Liver (tissue), 9 donors: Measurements from ENCODE around the gene TANGO6. TPM values are rescaled to one million over a fixed set of nuclear protein-coding genes. Genes with fewer than 3 reads are reported as not detected.

Experiments used
- DNase-seq: peaks from one replicate; pipeline ENCODE4 v3.0.0-alpha.2; 2017; ENCODE audit warnings: low spot score
- H3K27ac ChIP-seq, 2 donors: one replicate each; pipeline ENCODE4 v1.7.0; 2013; ENCODE audit warnings: inconsistent platforms in 2 of 2, low read length in 2 of 2, control low read depth in 1 of 2, low read depth in 1 of 2, mild to moderate bottlenecking in 1 of 2
- H3K27me3 ChIP-seq, 4 donors: one replicate each; pipeline versions ENCODE4 v1.6.1 to v1.7.0; 2013; ENCODE audit warnings: low read length in 3 of 4, inconsistent platforms in 1 of 4, mild to moderate bottlenecking in 1 of 4, moderate library complexity in 1 of 4; ENCODE audit not compliant: control insufficient read depth in 4 of 4, insufficient read depth in 4 of 4
- H3K36me3 ChIP-seq, 4 donors: one replicate each; pipeline versions ENCODE4 v1.6.1 to v1.7.0; 2013; ENCODE audit warnings: low read length in 3 of 4, mild to moderate bottlenecking in 3 of 4, low read depth in 1 of 4, moderate library complexity in 1 of 4; ENCODE audit not compliant: control insufficient read depth in 4 of 4, insufficient read depth in 3 of 4
- H3K4me1 ChIP-seq, 4 donors: one replicate each; pipeline versions ENCODE4 v1.6.1 to v1.7.0; 2013; ENCODE audit warnings: low read length in 3 of 4, mild to moderate bottlenecking in 3 of 4, moderate library complexity in 1 of 4; ENCODE audit not compliant: control insufficient read depth in 4 of 4, insufficient read depth in 4 of 4
- H3K4me3 ChIP-seq, 3 donors: one replicate each; pipeline versions ENCODE4 v1.6.1 to v1.7.0; 2013; ENCODE audit warnings: low read length in 3 of 3, control low read depth in 1 of 3, low read depth in 1 of 3, mild to moderate bottlenecking in 1 of 3
- H3K9ac ChIP-seq, 2 donors: one replicate each; pipeline ENCODE4 v1.7.0; 2013; ENCODE audit warnings: low read length in 2 of 2, mild to moderate bottlenecking in 2 of 2, moderate library complexity in 2 of 2, control low read depth in 1 of 2, low read depth in 1 of 2
- H3K9me3 ChIP-seq, 4 donors: one replicate each; pipeline versions ENCODE4 v1.6.1 to v1.7.0; 2013; ENCODE audit warnings: low read length in 3 of 4; ENCODE audit not compliant: control insufficient read depth in 4 of 4
- EGR1 ChIP-seq, 2 donors: IDR thresholded peaks; 2 replicates each; pipeline ENCODE4 v1.6.1; 2016 to 2018; ENCODE audit warnings: antibody characterized with exemption in 2 of 2, low read depth in 2 of 2
- FOXA1 ChIP-seq: IDR thresholded peaks from 2 replicates; pipeline ENCODE4 v1.6.1; 2016; ENCODE audit warnings: antibody characterized with exemption
- HNF4A ChIP-seq, 2 donors: conservative IDR thresholded peaks; 2 replicates each; pipeline ENCODE4 v1.6.1; 2016; ENCODE audit warnings: antibody characterized with exemption in 2 of 2, mild to moderate bottlenecking in 2 of 2
- HNF4G ChIP-seq: IDR thresholded peaks from 2 replicates; pipeline ENCODE4 v1.6.1; 2016; ENCODE audit warnings: antibody characterized with exemption
- RAD21 ChIP-seq, 2 donors: IDR thresholded peaks; 2 replicates each; pipeline ENCODE4 v1.6.1; 2016; ENCODE audit warnings: antibody characterized with exemption in 2 of 2, mild to moderate bottlenecking in 2 of 2
- RXRA ChIP-seq, 2 donors: IDR thresholded peaks; 2 replicates each; pipeline ENCODE4 v1.6.1; 2017 to 2018; ENCODE audit warnings: antibody characterized with exemption in 2 of 2, mild to moderate bottlenecking in 1 of 2
- SP1 ChIP-seq: IDR thresholded peaks from 2 replicates; pipeline ENCODE4 v1.6.1; 2018; ENCODE audit warnings: antibody characterized with exemption, mild to moderate bottlenecking
- TAF1 ChIP-seq: conservative IDR thresholded peaks from 2 replicates; pipeline ENCODE4 v1.6.1; 2016; ENCODE audit warnings: antibody characterized with exemption, mild to moderate bottlenecking
- YY1 ChIP-seq: IDR thresholded peaks from 2 replicates; pipeline ENCODE4 v1.6.1; 2016; ENCODE audit warnings: antibody characterized with exemption, mild to moderate bottlenecking
- WGBS: extraction: QIAGEN DNeasy Blood & Tissue Kit; methylation state at CpG from one replicate; pipeline ENCODE4 v1.1.7; 2013; 5-methylcytosine and 5-hydroxymethylcytosine counted together
- polyA plus RNA-seq, 2 donors: library from polyadenylated mRNA; stranded (reverse) in 1 of 2; unstranded in 1 of 2; fragments of 200-250 nt in 1 of 2; fragments of >200 nt in 1 of 2; fragmentation: Nextera tagmentation in 1 of 2; extraction: Ambion mirVana in 1 of 2; gene quantifications; one replicate each; pipeline versions ENCODE4 v1.2.1 to v1.2.3, GENCODE V29; 2013 to 2015
- total RNA-seq, 2 donors: library from RNA; depleted of rRNA; stranded (reverse); fragments of >200 nt; gene quantifications; one replicate each; pipeline ENCODE4 v1.2.3, GENCODE V29; 2014
- TF ChIP-seq, protein P1 (sequence below): IDR thresholded peaks from 2 replicates; pipeline ENCODE4 v1.6.1; 2016; ENCODE audit warnings: antibody characterized with exemption
- TF ChIP-seq, protein P2 (sequence below): IDR thresholded peaks from 2 replicates; pipeline ENCODE4 v1.6.1; 2016; ENCODE audit warnings: antibody characterized with exemption, mild to moderate bottlenecking
- donor health status: healthy.
- donor health status: healthy.
- donor health status: healthy.
- donor health status: healthy.
- donor health status: healthy.

TANGO6 gene
- total and polyA plus RNA-seq, 4 donors: 6.8 to 40.6 (median 10.5) TPM

DNA sequence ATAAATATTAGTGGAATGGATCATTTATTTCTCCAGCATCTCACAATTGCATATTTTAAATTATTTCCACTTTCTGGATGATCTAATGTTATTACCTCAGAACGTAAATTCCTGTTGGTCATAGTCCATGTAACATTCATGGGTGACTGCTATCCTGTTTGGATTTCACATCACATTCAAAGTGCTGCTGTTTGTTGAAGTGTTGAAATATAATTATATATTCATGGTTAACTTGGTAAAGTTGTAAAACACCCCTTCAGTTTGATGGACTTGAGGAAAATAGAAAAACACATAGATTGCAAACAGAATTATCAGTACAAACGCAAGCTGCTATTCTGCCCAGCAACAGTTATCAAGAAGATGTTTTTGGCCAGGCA, 59.6 kb downstream of the TANGO6 start:
- Histone ChIP-seq H3K27ac (peak overlapping the region; percentile 21 to 82), H3K36me3 (peaks cover 0 to 2% (median 0%) of the 10 kb centered on the region in 4 donors), H3K27me3 (no peaks in the 10 kb centered on the region), H3K9me3 (no peaks in the 10 kb centered on the region), H3K9ac (no peak overlapping the region), H3K4me3 (no peak overlapping the region), H3K4me1 (peaks cover 8 to 46% (median 39%) of the 10 kb centered on the region in 4 donors)
- DNase-seq: no peak
- TF ChIP-seq, protein P1, sequence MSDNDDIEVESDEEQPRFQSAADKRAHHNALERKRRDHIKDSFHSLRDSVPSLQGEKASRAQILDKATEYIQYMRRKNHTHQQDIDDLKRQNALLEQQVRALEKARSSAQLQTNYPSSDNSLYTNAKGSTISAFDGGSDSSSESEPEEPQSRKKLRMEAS: no peak
- TF ChIP-seq FOXA1 (no peak), HNF4A (conservative IDR thresholded peaks at IDR 0.05) (peak in 1 of 2 donors; percentile 29)
- 40% methylated on average over 2 of the region's 2 CpGs for WGBS

DNA sequence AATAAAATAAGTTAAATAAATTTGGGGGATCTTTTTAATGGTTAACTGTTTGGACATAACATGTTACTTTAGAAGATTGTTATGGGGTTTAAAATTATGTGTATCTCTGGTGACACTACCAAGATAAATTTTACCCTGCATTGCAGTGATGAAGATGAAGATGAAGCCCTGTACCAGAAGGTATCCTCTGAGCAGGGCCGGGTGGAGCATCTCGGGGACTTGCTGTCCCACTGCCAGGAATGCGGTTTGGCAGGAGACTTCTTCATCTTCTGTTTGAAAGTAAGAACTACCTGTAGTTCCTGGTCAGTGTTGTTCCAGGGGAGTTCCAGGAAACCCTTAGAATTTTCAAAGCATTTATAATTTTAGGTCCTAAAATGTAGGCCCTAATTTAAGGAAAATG, 64.0 kb downstream of the TANGO6 start:
- Histone ChIP-seq H3K4me1 (peaks cover 6 to 37% (median 21%) of the 10 kb centered on the region in 4 donors), H3K9ac (no peak overlapping the region), H3K27me3 (no peaks in the 10 kb centered on the region), H3K4me3 (no peak overlapping the region), H3K36me3 (peaks cover 0 to 2% (median 0%) of the 10 kb centered on the region in 4 donors), H3K27ac (no peak overlapping the region), H3K9me3 (no peaks in the 10 kb centered on the region)
- no peak for TF ChIP-seq SP1
- no peak for TF ChIP-seq RAD21 (IDR thresholded peaks at IDR 0.05)
- no peak for TF ChIP-seq RXRA (IDR thresholded peaks at IDR 0.05)
- TF ChIP-seq HNF4G: no peak
- no peak for DNase-seq
- 91% methylated on average over 3 of the region's 3 CpGs for WGBS

DNA sequence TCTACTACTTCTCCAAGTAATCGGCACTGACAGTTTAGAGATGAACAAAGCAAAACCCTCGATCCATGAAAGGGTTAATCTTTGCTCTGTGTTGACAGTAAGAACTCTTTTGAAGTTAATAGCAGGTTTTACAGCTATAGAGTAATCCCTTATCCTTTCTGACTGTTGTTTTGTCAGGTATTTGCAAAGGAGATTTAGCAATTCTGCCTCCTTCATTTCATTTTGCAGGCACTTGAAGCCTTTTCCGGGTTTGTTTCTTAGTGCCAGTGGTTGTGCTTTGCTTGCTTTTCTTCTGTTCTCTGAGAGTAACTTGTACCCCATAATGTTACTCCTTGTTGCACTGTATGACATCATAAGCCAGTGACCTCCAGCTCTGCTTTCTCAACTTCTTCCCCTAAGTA, 64.5 kb downstream of the TANGO6 start:
- Histone ChIP-seq H3K9ac (no peak overlapping the region), H3K9me3 (no peaks in the 10 kb centered on the region), H3K36me3 (peaks cover 0 to 2% (median 0%) of the 10 kb centered on the region in 4 donors), H3K27me3 (no peaks in the 10 kb centered on the region), H3K4me1 (peaks cover 6 to 36% (median 17%) of the 10 kb centered on the region in 4 donors), H3K27ac (peak overlapping the region in 1 of 2 donors; percentile 28), H3K4me3 (no peak overlapping the region)
- no peak for DNase-seq
- TF ChIP-seq YY1: no peak
- TF ChIP-seq RXRA (IDR thresholded peaks at IDR 0.05): no peak
- TF ChIP-seq, protein P1: no peak
- TF ChIP-seq TAF1: no peak
- TF ChIP-seq, protein P2, sequence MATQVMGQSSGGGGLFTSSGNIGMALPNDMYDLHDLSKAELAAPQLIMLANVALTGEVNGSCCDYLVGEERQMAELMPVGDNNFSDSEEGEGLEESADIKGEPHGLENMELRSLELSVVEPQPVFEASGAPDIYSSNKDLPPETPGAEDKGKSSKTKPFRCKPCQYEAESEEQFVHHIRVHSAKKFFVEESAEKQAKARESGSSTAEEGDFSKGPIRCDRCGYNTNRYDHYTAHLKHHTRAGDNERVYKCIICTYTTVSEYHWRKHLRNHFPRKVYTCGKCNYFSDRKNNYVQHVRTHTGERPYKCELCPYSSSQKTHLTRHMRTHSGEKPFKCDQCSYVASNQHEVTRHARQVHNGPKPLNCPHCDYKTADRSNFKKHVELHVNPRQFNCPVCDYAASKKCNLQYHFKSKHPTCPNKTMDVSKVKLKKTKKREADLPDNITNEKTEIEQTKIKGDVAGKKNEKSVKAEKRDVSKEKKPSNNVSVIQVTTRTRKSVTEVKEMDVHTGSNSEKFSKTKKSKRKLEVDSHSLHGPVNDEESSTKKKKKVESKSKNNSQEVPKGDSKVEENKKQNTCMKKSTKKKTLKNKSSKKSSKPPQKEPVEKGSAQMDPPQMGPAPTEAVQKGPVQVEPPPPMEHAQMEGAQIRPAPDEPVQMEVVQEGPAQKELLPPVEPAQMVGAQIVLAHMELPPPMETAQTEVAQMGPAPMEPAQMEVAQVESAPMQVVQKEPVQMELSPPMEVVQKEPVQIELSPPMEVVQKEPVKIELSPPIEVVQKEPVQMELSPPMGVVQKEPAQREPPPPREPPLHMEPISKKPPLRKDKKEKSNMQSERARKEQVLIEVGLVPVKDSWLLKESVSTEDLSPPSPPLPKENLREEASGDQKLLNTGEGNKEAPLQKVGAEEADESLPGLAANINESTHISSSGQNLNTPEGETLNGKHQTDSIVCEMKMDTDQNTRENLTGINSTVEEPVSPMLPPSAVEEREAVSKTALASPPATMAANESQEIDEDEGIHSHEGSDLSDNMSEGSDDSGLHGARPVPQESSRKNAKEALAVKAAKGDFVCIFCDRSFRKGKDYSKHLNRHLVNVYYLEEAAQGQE: no peak
- no peak for TF ChIP-seq HNF4A (conservative IDR thresholded peaks at IDR 0.05)
- no peak for TF ChIP-seq HNF4G
- no peak for TF ChIP-seq EGR1 (IDR thresholded peaks at IDR 0.05; ENCODE audit: low read depth in 2 of 2)
- no peak for TF ChIP-seq SP1
- WGBS: 58% methylated on average over 3 of the region's 3 CpGs
